Smooth muscle cell of the brain vasculature (primary cell): ENCODE data around the gene PRPS1.
"Not testable (repeated sequence)": the region's sequence is repeated elsewhere in the genome, so short reads cannot be mapped to it uniquely, and the experiment has no call there.

Experiments
- DNase-seq: peaks from one replicate; pipeline ENCODE4 v3.0.0-alpha.2; 2012; ENCODE audit warnings: low read depth, low spot score

Gene PRPS1

GRCh38 chrX:107674480-107675364 is 46.4 kb downstream of the PRPS1 start:
- DNase-seq: no peak

- no peak for DNase-seq
Measured at GRCh38 chrX:107675365-107675654, 47.0 kb downstream of the PRPS1 start.

- DNase-seq: no peak
Measured at GRCh38 chrX:107675823-107676555, 47.7 kb downstream of the PRPS1 start.

DNA sequence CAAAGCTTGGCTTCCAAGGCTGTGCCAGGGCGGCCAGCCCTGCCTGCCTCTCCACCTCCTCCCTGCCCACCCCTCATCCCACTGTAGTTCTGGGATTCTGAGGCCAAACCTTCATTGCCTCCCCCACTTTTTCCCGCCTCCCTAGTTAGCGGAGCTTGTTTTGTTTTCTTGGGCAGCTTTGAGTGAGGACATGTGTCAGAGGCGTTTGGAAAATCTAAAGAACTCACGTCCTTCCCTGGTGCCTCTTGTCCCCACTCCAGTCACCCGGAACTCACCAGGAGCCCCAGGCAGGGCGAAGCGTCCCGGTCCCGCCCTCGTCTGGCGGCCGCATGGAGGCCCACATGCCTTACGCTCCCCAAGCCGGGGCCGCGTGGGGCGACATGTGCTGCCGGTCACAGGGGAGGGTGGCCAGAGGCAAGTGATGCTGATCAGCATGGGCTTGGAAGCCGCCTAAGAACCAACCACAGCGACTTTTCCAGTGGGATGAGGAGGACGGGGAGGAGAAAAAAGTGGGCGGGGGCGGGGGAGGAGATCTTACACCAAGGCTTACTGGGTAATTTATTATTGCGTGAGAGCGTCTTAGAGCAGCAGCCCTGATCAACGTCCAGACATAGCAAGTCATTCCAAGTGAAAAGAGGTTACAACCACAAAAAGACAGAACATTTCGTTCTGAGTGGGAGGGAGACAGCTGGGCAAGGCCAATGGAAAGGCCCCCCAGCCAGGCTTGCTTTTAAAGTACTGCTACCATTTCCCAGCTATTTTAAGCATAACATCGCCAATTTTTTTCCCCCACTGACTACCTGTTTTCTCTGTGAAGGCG is 48.5 kb downstream of the PRPS1 start:
- no peak for DNase-seq

- no peak for DNase-seq
Measured at GRCh38 chrX:107677501-107677901, 49.2 kb downstream of the PRPS1 start.

DNA sequence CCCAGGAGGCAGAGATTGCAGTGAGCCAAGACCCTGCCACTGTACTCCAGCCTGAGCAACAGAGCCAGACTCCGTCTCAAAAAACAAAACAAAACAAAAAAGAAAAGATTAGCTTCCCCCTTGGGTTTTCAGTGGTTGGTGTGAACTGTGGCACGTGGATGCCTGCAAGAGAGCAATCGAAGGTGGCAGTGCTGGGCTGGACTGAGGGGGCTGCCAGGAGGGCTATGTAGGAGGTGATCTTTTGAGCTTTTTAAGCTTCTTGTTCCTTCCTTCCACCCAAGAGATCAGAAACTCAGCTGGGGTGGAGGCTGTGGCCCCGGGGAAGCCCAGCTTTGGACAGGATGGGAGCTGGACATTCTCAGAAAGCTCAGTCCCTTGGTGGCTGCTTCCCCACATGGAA is 49.6 kb downstream of the PRPS1 start:
- DNase-seq: no peak

- no peak for DNase-seq
Measured at GRCh38 chrX:107678957-107679740, 50.8 kb downstream of the PRPS1 start.

- DNase-seq: no peak
Measured at GRCh38 chrX:107682256-107682655, 53.9 kb downstream of the PRPS1 start.

- DNase-seq: no peak
Measured at GRCh38 chrX:107683124-107683895, 55.0 kb downstream of the PRPS1 start.

DNA sequence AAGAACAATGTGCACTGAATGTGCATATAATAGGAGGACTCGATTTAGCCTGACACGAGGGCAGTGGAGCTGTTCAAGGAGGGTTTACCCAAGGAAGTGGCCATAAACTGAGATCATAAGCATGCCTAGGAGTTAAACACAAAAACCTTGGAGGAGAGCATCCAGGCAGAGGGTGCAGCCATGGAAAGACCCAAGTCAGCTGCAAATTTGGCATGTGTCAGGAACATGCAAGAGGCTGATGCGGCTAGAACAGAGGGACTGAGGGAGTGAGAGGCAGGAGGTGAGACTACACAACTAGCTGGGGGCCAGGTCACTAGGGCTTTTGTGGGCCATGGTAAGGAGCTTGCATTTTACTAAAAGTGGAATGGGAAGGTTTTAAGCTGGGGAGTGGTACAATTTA is 55.6 kb downstream of the PRPS1 start:
- DNase-seq: no peak

DNA sequence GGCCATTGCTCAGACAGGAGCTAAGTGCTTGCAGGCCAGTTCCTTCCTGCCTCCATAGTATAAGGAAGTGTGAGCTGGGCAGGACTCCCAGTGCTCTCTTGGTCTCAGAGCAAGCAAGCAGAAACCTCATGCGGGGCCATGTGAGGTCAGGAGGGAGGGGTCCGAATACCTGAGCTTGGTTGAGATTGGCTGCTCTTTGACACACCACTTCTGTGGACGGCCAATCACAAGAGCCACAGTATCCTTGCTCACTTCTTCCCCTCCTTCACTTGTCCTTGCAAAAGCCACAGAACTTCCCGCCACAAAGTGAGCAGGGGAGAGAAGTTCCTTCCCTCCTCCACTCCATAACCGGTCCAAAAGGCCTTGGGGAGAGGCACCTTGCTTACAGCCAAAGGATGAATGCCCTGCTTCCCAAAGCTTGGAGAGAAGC is 56.7 kb downstream of the PRPS1 start:
- no peak for DNase-seq

GRCh38 chrX:107685586-107685985 is 57.3 kb downstream of the PRPS1 start:
- DNase-seq: not testable (repeated sequence)

- DNase-seq: no peak
Measured at GRCh38 chrX:107686026-107686425, 57.7 kb downstream of the PRPS1 start.

- DNase-seq: no peak
Measured at GRCh38 chrX:107686792-107687191, 58.5 kb downstream of the PRPS1 start.

DNA sequence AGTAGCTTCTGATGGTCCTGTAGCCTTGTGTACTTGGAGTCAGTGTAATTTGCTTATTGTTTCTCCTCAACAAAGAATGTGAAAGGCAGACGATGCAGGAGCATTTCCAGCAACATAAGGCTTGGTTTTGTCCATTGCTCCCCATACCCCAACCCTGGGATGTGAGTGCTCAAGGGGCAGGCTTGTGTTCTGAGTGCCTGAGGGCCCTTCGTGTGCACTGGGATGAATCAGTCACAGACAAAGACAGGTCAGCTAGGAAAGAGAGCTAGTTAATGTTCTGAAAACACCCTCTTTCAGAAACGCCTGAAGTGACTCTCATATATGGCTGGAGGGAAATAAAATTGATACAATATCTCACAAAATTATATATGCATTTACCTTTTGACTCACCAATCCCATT is 59.1 kb downstream of the PRPS1 start:
- no peak for DNase-seq

- DNase-seq: no peak
Measured at GRCh38 chrX:107691024-107691448, 62.7 kb downstream of the PRPS1 start.

DNA sequence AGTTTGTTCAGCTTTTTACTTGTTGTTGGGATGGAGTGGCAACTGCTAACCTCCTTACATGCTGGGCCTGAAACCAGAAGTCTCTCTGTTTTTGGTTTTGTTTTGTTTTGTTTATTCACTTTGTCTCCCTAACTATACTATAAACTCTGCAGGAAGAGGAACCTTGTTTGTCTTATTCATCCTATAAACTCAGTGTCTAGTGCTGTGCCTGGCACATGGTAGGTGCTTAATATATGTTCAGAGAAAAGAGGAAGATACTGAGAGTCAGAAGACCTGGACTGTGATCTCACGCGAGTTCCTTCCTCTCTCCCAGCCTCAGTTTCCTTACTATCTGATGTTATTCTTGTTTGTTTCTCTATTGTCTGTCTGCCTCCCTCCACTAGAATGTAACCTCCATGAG is 71.3 kb downstream of the PRPS1 start:
- no peak for DNase-seq

DNA sequence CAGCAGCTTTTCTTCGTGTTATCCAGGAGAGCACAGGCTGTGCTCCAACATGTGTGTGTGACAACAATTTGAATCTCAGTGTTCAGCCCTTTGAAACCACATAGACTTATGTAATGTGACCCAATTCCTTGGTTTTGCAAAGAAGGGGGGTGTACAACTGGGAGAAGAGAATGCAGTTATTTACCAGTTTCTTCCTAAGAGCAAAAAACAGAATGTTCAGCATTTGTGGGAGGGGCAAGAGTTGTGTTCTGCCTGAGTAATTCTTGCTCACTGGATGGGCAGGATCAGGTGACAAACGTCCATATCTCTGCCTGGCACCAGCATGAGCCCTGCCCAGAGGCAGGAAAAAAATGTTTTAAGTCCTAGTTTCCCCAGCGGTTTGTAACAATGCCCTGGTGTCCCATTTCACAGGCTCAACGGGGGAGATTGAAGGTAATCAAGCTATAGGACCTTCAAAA is 72.0 kb downstream of the PRPS1 start:
- no peak for DNase-seq
